Measurements from ENCODE around the gene ATRAID.

The ATRAID gene

GRCh38 chr2:27220091-27220490 is 8.2 kb downstream of the ATRAID start:
- DNase-seq (ENCODE audit: low read depth) = no peak

- no peak for DNase-seq (ENCODE audit: low read depth)
Measured at GRCh38 chr2:27221166-27221565, 9.3 kb downstream of the ATRAID start.

DNA sequence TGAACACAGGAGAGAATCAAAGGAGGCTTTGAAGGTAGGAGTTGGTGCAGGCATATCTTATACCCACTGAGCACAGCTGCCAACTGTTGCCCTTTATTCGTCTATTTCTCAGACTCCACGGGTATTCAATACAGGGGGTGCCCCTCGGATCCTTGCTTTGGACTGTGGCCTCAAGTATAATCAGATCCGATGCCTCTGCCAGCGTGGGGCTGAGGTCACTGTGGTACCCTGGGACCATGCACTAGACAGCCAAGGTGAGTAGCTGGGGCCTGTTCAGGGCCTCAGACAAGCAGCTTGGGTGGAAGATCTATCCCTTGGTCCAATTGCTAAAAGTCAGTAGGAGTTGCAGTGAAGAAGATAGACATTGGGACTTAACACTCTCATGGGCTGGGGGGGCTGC is 10.6 kb downstream of the ATRAID start:
- DNase-seq (ENCODE audit: low read depth) = no peak

DNA sequence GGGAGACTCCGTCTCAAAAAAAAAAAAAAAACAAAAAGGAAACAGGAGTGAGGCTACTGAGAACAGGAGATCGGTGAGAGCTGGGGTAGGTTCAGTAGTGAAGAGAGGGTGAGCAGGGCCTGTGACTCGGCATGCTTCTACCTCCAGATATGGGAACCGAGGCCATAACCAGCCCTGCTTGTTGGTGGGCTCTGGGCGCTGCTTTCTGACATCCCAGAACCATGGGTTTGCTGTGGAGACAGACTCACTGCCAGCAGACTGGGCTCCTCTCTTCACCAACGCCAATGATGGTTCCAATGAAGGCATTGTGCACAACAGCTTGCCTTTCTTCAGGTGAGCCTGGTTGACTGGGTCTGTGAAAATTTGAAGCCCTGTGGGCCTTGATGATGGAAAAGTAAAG is 11.6 kb downstream of the ATRAID start:
- no peak for DNase-seq (ENCODE audit: low read depth)

DNA sequence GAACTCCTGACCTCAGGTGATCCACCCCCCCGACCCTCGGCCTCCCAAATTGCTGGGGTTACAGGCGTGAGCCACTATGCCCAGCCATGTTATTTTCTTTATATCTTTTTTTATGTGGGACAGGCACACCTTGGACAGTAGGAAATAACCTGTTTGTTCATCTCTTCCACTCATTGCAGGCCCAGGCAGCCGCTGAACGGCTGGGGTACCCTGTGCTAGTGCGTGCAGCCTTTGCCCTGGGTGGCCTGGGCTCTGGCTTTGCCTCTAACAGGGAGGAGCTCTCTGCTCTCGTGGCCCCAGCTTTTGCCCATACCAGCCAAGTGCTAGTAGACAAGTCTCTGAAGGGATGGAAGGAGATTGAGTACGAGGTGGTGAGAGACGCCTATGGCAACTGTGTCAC is 13.7 kb downstream of the ATRAID start:
- DNase-seq (ENCODE audit: low read depth) = no peak

DNA sequence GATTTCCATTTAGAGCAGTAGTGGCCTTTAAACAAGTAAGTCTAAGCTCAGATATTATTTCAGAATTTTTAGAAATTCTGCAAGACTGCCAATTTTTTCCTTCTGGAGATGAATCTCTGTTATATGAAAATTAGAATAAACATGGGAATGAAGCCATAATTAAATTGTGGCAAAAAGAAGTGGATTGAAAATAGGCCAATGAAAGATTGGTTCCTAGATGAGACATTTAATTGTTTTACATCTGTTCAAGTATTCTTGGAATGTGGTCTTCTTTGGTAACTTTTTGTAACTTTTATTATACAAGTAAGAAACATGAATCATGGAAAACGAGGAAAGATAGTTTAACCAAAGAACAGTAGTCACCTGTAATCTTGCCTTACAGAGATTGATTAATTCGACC is 15.7 kb downstream of the ATRAID start:
- DNase-seq (ENCODE audit: low read depth) = no peak

DNA sequence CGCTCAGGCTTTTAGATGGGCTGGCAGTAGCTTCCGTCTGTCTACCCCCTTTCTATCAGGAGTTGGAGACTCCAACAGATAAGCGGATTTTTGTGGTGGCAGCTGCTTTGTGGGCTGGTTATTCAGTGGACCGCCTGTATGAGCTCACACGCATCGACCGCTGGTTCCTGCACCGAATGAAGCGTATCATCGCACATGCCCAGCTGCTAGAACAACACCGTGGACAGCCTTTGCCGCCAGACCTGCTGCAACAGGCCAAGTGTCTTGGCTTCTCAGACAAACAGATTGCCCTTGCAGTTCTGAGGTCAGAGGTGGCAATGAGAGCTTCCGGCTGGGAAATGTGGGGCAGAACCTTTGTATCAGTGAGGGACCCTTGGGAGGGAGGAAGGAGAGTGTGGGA is 20.1 kb downstream of the ATRAID start:
- DNase-seq (ENCODE audit: low read depth) = no peak

- DNase-seq (ENCODE audit: low read depth) = no peak
Measured at GRCh38 chr2:27233341-27233740, 21.5 kb downstream of the ATRAID start.

DNA sequence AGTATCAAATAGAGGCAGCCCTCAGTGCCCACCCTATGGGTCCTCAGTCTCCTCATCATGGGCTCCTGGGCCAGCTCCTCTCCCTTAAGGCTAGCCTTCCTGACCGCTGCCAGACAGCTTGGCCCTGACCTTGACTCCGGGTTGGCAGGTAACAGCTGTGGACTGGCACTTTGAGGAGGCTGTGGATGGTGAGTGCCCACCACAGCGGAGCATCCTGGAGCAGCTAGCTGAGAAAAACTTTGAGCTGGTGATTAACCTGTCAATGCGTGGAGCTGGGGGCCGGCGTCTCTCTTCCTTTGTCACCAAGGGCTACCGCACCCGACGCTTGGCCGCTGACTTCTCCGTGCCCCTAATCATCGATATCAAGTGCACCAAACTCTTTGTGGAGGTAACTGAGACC is 24.3 kb downstream of the ATRAID start:
- DNase-seq (ENCODE audit: low read depth) = no peak

DNA sequence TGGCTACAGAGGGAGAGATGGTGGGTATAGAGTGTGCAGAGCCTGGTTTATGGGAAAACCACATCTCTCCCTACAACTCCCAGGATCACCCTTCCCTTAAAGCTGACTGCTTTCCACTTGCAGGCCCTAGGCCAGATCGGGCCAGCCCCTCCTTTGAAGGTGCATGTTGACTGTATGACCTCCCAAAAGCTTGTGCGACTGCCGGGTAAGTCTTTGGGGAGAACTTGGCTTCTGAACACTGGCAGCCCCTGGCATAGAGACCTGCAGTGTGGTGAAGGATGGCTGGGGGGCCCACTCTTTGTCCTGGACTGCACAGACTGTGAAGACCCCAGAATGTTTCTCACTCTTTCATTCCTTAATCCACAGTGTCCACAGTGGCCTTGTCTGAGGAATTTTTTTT is 24.8 kb downstream of the ATRAID start:
- no peak for DNase-seq (ENCODE audit: low read depth)

DNA sequence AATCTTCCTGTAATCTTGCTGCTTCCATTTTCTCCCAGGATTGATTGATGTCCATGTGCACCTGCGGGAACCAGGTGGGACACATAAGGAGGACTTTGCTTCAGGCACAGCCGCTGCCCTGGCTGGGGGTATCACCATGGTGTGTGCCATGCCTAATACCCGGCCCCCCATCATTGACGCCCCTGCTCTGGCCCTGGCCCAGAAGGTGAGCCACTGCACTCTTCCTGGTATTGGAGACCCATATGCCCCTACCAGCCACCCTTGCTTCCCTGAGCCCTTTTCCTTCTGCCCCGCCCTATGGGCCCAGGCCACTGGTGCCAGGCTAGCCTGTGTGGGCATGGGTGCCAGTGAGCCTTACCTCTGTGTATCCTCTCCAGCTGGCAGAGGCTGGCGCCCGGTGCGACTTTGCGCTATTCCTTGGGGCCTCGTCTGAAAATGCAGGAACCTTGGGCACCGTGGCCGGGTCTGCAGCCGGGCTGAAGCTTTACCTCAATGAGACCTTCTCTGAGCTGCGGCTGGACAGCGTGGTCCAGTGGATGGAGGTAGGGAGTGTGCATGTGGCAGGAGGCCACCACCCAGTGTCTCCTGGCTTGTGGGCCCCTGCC is 25.6 kb downstream of the ATRAID start:
- DNase-seq (ENCODE audit: low read depth) = no peak

DNA sequence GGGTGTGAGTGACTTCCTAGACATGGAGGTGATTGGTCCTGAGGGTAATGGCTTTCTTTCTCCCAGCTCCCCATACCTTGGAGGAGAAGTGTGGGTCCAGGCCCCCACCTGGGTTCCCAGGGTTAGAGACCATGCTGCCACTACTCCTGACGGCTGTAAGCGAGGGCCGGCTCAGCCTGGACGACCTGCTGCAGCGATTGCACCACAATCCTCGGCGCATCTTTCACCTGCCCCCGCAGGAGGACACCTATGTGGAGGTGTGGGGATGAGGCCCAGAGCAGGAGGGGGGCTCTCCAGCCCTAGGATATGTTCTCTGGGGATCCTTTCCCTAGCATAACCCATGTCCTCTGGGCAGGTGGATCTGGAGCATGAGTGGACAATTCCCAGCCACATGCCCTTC is 27.1 kb downstream of the ATRAID start:
- DNase-seq (ENCODE audit: low read depth) = no peak

GRCh38 chr2:27240406-27240805 is 28.6 kb downstream of the ATRAID start:
- no peak for DNase-seq (ENCODE audit: low read depth)

- no peak for DNase-seq (ENCODE audit: low read depth)
Measured at GRCh38 chr2:27241761-27242613, 30.1 kb downstream of the ATRAID start.

GRCh38 chr2:27242614-27242951 is 30.7 kb downstream of the ATRAID start:
- DNase-seq (ENCODE audit: low read depth) = no peak

- no peak for DNase-seq (ENCODE audit: low read depth)
Measured at GRCh38 chr2:27243391-27244130, 31.7 kb downstream of the ATRAID start.

DNA sequence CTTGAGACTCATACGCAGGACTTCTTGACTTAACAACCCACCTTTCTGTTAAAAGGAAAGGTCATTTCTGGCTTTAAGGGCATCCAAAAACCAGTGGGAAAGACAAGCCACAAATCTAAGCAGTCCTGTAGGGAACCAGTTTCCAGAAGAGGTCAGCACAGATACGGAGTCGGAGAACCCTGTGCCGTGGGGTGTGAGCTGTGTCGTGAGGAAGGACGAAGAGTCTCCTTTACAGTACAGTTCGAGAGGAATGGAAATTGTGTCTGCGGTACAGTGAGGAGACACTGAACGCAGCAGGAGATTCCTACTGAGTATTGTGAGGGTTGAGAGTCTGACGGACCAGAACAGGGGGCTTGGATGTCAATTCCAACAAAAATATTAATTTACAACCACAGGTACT is 33.3 kb downstream of the ATRAID start:
- DNase-seq (ENCODE audit: low read depth) = no peak

GRCh38 chr2:27245626-27246025 is 33.8 kb downstream of the ATRAID start:
- DNase-seq (ENCODE audit: low read depth) = no peak

GRCh38 chr2:27247893-27248292 is 36.1 kb downstream of the ATRAID start:
- no peak for DNase-seq (ENCODE audit: low read depth)

DNA sequence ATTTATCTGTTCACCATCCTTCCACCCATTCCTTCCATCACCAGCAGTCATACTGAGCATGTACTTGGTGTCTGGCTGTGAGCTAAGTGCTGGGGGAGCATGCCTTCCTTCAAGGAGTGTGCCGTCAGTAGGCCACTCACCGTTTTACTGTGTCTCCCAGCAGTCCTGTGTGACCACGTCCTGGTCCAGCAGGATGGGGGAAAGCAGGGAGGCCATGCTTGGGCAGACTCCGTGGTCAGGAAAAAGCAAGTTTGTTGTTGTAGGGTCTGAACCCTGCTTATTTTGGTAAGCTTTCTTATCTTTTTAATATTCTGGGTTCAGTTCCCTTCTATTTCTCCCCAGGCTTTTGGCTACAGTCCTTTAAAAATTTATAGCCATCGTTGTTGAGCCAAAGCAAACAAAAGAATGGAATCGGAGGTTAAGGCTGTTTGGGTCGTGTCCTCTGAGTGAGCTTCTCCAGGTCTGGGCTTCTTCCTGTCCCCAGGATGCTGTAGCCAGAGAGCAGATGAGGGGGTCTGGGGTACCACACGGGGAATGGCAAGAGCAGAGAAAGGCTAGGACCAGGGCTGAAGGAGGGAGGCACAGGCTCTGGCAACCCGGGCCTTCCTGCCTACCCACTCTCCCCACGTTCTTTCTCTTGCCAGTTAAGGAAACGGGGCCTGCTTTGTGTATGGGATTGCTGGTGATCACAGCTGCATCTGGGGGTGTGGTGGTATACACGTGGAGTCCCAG is 37.5 kb downstream of the ATRAID start:
- DNase-seq (ENCODE audit: low read depth) = no peak

- DNase-seq (ENCODE audit: low read depth) = no peak
Measured at GRCh38 chr2:27249891-27250651, 38.2 kb downstream of the ATRAID start.

Data from stimulated activated CD8-positive, alpha-beta memory T cell treated with anti-CD3 and anti-CD28 coated beads, Interleukin-12 subunit alpha, Interleukin-12 subunit beta, amount 100 ng/mL, for 1 hour (primary cell).